Mesodermal cell (in vitro differentiated cells): ENCODE data around the gene IGLL5.

Source experiments
- H3K27ac ChIP-seq: 2 replicates; pipeline ENCODE4 v1.7.0; 2013; ENCODE audit warnings: mild to moderate bottlenecking, low read depth, low read length, moderate library complexity; ENCODE audit not compliant: severe bottlenecking
- H3K36me3 ChIP-seq: 2 replicates; pipeline ENCODE4 v1.7.1; 2013; ENCODE audit warnings: mild to moderate bottlenecking, low read length, moderate library complexity; ENCODE audit not compliant: control insufficient read depth, insufficient read depth
- H3K4me1 ChIP-seq: one replicate; pipeline ENCODE4 v1.7.1; 2013; ENCODE audit warnings: mild to moderate bottlenecking, low read length; ENCODE audit not compliant: insufficient read depth, control insufficient read depth, poor library complexity, severe bottlenecking
- H3K4me3 ChIP-seq: 2 replicates; pipeline ENCODE4 v1.7.0; 2013; ENCODE audit warnings: low read length, control low read depth, mild to moderate bottlenecking; ENCODE audit not compliant: insufficient read depth, poor library complexity, severe bottlenecking; ENCODE audit errors: extremely low read depth
- H3K9me3 ChIP-seq: 2 replicates; pipeline ENCODE4 v1.7.1; 2013; ENCODE audit warnings: mild to moderate bottlenecking, low read length, moderate library complexity; ENCODE audit not compliant: control insufficient read depth
- WGBS, 2 experiments: methylation state at CpG; one replicate each; pipeline ENCODE4 v1.1.5; 2013; ENCODE audit warnings: missing lambda C conversion rate in 2 of 2; ENCODE audit not compliant: insufficient coverage in 2 of 2; 5-methylcytosine and 5-hydroxymethylcytosine counted together

IGLL5 gene

DNA sequence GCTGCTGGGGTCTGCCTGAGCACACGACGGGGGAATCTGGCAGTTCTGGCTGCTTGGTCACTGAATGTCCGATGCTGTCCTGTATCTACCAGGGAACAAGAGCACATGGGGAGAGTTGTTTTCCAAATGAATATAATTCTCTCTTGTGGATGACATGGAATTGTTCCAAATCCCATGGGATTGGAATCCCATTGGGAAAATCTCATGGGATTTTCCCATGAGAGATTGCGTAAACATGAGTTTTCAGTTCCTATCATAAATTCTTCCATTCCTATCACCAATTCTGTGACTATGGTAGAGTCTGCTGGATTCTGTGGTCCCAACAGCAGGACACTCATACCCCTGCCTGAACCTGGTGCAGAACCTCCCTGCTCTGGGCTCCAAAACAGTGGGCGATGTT lies 35.6 kb upstream of the IGLL5 start:
- H3K4me3 ChIP-seq: no peak overlapping the region
- no peaks in the 10 kb centered on the region for H3K9me3 ChIP-seq
- WGBS, 2 experiments: 84 to 86% methylated on average over 1 to 4 of the region's 5 CpGs
- H3K4me1 ChIP-seq: no peaks in the 10 kb centered on the region
- H3K36me3 ChIP-seq: no peaks in the 10 kb centered on the region
- no peak overlapping the region for H3K27ac ChIP-seq

DNA sequence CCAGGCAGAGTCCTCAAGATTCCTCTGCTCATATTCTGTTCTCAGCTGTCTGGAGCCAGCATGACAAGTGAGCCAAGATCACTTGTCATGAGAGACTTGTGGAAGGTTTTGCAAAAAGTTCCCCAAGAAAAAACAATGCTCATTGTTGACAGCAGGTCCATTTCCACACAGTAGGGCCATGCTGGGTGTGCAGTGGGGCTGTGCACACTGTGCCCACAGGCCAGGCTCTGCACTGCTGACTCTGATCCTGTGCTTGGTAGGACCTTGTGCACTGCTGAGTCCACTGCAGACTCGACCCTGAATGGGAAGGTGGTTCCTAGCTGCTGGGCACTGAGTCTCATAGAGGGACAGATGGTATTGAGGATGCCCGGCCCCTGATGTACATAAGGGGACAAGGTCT lies 33.9 kb upstream of the IGLL5 start:
- Histone ChIP-seq H3K4me1 (no peaks in the 10 kb centered on the region), H3K4me3 (no peak overlapping the region), H3K27ac (no peak overlapping the region), H3K9me3 (no peaks in the 10 kb centered on the region), H3K36me3 (no peaks in the 10 kb centered on the region)
- WGBS, 2 experiments: 69% methylated on average over 2 of the region's 2 CpGs; no CpG with 5 or more reads in 1 of the 2 experiments

DNA sequence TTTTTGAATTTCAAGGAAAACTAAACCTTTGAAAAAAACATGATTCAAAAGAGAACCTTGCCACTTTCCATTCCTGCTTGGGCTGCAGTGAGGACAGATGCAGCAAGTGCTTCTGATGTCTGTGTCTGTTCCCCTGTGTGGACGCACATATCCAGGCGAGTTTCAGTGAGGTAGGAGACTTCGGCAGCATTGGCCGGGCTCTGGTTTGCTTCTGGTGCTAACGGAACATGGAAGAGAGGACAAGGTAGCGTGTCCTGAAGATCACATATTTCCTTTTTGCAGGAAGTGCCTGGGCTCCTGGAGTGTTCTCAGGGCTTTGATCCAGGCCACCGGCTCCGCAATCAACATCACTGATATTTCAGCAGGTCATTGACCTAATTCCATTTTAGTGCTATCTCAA lies 33.1 kb upstream of the IGLL5 start:
- Histone ChIP-seq H3K4me1 (no peaks in the 10 kb centered on the region), H3K36me3 (no peaks in the 10 kb centered on the region), H3K27ac (no peak overlapping the region), H3K9me3 (no peaks in the 10 kb centered on the region), H3K4me3 (no peak overlapping the region)
- 90 to 94% methylated on average over 8 of the region's 8 CpGs for WGBS, 2 experiments

DNA sequence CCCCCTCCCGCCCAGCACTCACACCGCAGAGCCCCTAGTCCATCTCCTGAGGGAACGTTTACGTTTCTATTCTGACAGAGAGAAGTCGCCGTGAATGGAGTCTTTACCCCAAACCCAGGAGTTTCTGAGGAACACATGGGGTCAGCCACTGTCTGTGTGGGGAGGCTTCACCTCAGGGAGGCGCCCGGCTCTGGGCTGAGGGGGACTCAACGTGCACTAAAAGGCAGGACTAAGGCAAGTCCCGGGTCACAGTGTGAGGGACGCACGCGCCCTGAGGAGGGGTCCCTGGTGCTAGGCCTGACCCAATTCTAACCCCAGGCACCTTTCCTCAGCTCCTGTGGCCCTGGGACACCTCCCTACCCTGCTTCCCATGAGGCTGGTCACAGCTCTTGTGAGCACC lies 32.5 kb upstream of the IGLL5 start:
- H3K4me1 ChIP-seq: no peaks in the 10 kb centered on the region
- H3K36me3 ChIP-seq: no peaks in the 10 kb centered on the region
- no peak overlapping the region for H3K27ac ChIP-seq
- no peak overlapping the region for H3K4me3 ChIP-seq
- H3K9me3 ChIP-seq: no peaks in the 10 kb centered on the region
- 79 to 91% methylated on average over 8 to 12 of the region's 13 CpGs for WGBS, 2 experiments

DNA sequence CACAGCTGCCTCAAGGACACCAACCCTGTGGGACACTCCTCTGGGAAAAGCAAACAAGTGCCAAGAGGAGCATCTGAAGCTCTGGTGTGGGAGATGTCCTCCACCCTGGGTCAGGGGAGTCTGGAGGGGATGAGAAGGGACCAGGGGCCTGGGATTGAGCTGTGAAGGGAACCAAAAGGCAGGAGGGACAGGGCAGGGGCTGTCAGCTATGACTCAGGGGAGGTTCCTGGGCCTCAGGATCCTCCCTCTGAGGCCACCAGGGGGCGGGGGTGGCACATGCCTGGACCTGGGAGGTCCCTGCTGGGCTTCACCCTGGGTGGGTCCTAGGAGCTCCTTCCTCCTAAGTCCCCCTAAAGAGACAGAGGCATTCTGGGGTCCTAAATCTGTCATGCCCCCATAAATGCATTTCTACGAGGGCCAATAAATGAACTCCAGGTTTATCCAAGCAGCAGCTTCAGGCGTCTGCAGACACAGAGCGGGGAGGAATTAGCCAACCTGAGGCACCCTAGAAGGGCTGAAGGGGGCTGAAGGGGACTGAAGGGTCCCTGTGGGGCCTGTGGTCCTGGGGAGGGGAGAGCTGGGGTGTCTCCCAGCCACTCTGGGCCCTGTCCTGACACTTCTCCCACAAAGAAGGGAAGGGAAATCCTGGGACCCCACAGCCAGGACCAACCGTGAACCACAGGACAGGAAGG lies 31.9 kb upstream of the IGLL5 start:
- Histone ChIP-seq H3K4me1 (no peaks in the 10 kb centered on the region), H3K9me3 (no peaks in the 10 kb centered on the region), H3K4me3 (no peak overlapping the region), H3K27ac (no peak overlapping the region), H3K36me3 (no peaks in the 10 kb centered on the region)
- WGBS, 2 experiments: 50 to 74% methylated on average over 2 to 5 of the region's 5 CpGs

DNA sequence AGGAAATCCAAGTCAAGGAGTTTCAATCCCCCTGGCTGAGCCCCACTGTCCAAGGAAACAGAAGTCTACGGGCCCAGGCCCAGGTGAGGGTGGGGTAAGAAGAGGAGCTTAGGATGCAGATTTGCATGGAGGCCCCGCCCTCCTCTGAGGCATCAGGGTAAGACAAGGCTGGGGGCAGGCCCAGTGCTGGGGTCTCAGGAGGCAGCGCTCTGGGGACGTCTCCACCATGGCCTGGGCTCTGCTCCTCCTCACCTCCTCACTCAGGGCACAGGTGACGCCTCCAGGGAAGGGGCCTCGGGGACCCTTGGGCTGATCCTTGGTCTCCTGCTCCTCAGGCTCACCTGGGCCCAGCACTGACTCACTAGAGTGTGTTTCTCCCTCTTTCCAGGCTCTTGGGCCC lies 31.3 kb upstream of the IGLL5 start:
- Histone ChIP-seq H3K4me1 (no peaks in the 10 kb centered on the region), H3K9me3 (no peaks in the 10 kb centered on the region), H3K4me3 (no peak overlapping the region), H3K36me3 (no peaks in the 10 kb centered on the region), H3K27ac (no peak overlapping the region)
- WGBS, 2 experiments: 81 to 93% methylated on average over 5 to 6 of the region's 6 CpGs

DNA sequence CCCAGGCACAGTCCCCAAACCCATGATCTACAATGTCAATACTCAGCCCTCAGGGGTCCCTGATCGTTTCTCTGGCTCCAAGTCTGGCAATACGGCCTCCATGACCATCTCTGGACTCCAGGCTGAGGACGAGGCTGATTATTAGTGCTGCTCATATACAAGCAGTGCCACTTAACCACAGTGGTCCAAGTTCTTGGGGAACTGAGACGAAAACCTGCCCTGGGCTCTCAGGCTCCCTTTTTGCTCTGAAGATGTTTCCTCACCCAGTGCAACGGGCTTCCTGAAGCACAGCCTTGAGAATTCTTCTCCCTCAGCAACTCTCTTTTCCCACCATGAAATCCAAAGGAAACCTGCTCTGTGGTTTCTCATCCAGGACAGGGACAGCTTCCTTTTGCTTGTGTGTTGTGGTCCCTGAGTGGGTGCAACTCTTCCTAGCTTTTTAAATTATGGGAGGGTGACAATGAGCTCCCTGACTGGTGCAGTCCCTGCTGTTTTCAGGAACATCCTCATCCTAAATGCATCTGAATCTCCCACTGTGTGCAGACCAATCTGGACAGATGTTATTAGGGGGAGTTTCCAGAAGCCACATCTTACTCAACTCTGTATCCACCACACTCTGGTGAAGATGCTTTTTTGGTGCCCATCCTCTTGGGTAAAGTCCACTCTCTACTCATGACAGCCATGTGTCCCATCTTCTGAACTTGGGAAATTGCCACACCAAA lies 30.6 kb upstream of the IGLL5 start:
- Histone ChIP-seq H3K4me1 (no peaks in the 10 kb centered on the region), H3K36me3 (no peaks in the 10 kb centered on the region), H3K9me3 (no peaks in the 10 kb centered on the region), H3K27ac (no peak overlapping the region), H3K4me3 (no peak overlapping the region)
- 81 to 91% methylated on average over 4 to 5 of the region's 5 CpGs for WGBS, 2 experiments

DNA sequence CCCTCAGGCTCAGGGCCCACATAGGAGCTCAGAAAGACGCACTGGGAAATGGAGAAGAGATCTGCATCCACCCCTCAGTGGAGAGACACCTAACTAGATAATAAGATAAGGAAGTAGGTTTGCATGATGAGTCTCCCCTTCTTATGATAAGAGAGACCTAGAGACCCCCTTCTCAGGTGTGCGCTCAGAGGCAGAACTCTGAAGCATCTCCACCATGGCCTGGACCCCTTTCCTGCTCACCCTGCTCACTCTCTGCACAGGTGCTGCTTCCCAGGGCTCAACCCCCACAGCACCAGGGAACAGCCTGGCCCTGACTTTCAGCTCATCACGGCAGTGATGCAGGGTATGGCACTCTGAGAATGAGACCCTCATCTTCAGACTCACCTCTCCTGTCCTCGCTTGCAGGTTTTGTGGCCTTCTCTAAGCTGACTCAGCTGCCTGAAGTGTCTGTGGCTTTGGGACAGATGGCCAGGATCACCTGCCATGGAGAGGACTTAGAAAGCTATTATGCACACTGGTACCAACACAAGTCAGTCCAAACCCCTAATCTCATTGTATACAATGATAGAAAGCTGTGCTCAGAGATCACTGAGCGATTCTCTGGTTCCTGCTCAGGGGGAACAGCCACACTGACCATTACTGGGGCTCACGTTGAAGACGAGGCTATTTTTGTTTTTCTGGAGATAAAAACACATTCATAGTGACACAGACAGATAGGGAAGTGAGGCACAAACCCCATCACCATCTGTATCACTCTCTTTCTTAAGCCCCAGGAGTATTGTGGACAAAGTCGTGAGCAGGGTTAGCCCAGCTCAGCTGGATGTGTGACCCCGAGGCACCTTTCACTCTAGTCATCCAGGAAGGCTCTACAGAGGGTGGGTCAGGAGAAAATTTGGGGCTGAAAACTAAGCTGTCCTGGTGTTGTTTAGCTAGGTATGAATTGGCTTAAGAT lies 29.7 kb upstream of the IGLL5 start:
- Histone ChIP-seq H3K4me3 (no peak overlapping the region), H3K36me3 (no peaks in the 10 kb centered on the region), H3K9me3 (no peaks in the 10 kb centered on the region), H3K27ac (no peak overlapping the region), H3K4me1 (no peaks in the 10 kb centered on the region)
- WGBS, 2 experiments: 87 to 96% methylated on average over 3 to 5 of the region's 9 CpGs

DNA sequence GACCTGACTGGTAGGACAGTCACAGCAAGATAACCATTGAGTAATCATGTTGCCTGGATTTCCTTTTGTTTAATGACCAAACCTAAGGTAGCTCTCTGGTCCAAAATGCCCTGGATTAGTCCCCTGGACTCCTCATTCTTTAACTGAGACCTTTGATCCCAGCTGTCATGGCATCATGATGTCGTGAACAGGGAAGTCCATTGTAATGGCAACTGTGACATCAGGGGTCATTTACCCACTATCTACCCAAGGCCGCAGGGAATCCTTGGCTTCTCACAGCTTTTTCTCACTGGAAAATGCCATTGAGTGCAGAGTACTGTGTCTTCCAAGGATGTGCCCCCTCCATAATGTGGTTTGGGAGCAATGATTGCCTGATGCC lies 29.1 kb upstream of the IGLL5 start:
- Histone ChIP-seq H3K4me1 (no peaks in the 10 kb centered on the region), H3K27ac (no peak overlapping the region), H3K4me3 (no peak overlapping the region), H3K9me3 (no peaks in the 10 kb centered on the region), H3K36me3 (no peaks in the 10 kb centered on the region)
- 81 to 100% methylated on average over 1 to 2 of the region's 2 CpGs for WGBS, 2 experiments

DNA sequence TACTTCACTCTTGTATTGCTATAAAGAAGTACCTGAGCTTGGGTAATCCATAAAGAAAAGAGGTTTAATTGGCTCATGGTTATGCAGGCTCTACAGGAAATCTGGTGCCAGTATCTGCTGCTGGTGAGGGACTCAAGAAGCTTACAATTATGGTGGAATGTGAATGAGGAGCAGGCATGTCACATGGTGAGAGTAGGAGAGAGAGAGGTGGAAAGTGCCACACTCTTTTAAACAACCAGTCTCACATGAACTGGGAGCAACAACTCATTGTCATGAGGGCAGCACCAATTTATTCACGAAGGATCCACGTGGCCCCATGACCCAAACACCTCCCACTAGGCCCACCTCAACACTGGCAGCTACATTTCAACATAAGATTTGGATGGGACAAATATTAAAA lies 24.6 kb upstream of the IGLL5 start:
- H3K4me3 ChIP-seq: no peak overlapping the region
- 63% methylated on average over 2 of the region's 2 CpGs; no CpG with 5 or more reads in 1 of the 2 experiments for WGBS, 2 experiments
- H3K27ac ChIP-seq: no peak overlapping the region
- H3K4me1 ChIP-seq: no peaks in the 10 kb centered on the region
- H3K36me3 ChIP-seq: no peaks in the 10 kb centered on the region
- H3K9me3 ChIP-seq: no peaks in the 10 kb centered on the region
